ENCODE data around the gene SLMAP.

DNA sequence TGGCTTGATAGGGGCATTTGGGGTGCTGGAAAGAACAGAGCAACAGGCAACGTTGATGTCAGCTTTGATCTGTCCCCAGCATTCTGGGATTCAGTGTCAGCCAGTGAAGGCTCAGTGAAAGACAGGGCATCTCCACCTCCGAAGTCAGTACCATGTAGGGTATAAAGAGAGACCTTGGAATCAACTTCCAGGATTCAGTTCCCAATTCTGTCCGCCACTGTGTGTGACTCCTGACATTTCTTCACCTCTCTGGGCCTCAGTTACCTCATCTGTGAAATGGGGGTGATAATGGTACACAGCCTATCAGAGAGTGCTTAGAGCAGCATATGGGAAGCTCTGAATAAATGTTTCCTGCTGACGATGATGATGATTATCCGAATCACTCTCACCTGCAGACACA lies 196.5 kb downstream of the SLMAP start:
- TF ChIP-seq BHLHE40 (IDR thresholded peaks at IDR 0.05; ENCODE audit: low read depth, low read length) (no peak), RAD21 (IDR thresholded peaks at IDR 0.05; ENCODE audit: low read length) (no peak), POLR2A (IDR thresholded peaks at IDR 0.05; ENCODE audit: low read depth, low read length) (no peak), SMC3 (IDR thresholded peaks at IDR 0.05; ENCODE audit: low read depth, low read length) (no peak), CEBPB (IDR thresholded peaks at IDR 0.05; ENCODE audit: low read depth, low read length) (no peak), CHD1 (IDR thresholded peaks at IDR 0.05; ENCODE audit: low read depth, low read length) (no peak), MXI1 (IDR thresholded peaks at IDR 0.05; ENCODE audit: borderline replicate concordance, low read depth, low read length) (no peak), MAFK (IDR thresholded peaks at IDR 0.05; ENCODE audit: low read depth, low read length) (no peak), RFX5 (IDR thresholded peaks at IDR 0.05; ENCODE audit: low read depth, low read length) (no peak), NFE2L2 (IDR thresholded peaks at IDR 0.05; ENCODE audit: low read depth, low read length) (no peak), MAZ (IDR thresholded peaks at IDR 0.05; ENCODE audit: borderline replicate concordance, low read depth, low read length) (no peak)
- TF ChIP-seq, protein P1, sequence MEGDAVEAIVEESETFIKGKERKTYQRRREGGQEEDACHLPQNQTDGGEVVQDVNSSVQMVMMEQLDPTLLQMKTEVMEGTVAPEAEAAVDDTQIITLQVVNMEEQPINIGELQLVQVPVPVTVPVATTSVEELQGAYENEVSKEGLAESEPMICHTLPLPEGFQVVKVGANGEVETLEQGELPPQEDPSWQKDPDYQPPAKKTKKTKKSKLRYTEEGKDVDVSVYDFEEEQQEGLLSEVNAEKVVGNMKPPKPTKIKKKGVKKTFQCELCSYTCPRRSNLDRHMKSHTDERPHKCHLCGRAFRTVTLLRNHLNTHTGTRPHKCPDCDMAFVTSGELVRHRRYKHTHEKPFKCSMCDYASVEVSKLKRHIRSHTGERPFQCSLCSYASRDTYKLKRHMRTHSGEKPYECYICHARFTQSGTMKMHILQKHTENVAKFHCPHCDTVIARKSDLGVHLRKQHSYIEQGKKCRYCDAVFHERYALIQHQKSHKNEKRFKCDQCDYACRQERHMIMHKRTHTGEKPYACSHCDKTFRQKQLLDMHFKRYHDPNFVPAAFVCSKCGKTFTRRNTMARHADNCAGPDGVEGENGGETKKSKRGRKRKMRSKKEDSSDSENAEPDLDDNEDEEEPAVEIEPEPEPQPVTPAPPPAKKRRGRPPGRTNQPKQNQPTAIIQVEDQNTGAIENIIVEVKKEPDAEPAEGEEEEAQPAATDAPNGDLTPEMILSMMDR (conservative IDR thresholded peaks at IDR 0.05; ENCODE audit: low read depth, low read length): no peak
